ENCODE results near the gene SKOR1. TPM values are rescaled to one million over a fixed set of nuclear protein-coding genes. Genes with fewer than 3 reads are reported as not detected.

SKOR1 gene
- total RNA-seq, 1 donor: 0.36 TPM

DNA sequence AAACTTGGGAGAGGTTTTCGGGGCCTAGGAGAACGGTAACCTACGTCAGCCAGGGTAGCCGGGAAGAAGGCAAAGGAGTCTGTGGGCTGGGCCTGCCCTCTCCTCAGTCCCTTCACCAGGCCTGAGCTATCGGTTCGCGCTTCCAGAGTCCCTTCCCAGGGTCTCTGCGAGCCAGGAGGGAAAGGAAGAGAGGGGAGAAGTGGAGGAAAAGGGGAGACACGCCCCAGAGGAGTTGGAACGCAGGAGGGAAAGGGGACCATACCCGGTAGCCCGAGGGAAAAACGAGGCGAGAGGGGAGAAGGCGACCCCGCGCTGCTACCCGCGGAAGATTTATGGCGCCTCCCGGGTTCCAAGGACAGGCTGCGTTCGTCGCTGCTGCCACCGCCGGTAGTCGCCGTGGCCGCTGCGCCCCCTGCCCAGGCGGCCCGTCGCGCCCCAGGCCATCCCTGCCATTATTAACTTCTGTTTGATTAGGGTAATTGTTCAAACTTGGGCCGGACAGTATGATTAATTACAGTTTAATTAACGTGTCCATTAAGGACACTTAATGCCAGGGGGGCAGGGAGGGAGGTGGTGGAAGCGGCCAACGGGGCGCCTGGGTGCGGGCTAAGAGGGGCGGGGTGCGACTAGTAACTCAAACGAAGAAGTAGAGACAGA is 3.4 kb upstream of the SKOR1 start:
- H3K4me1 ChIP-seq (ENCODE audit: insufficient read depth, low read length): peaks cover 5% of the 10 kb centered on the region
- peaks cover 93% of the 10 kb centered on the region for H3K27me3 ChIP-seq (ENCODE audit: insufficient read depth, low read length)
- no peak overlapping the region for H2AFZ ChIP-seq (ENCODE audit: low read length)
- no peak overlapping the region for H3K4me2 ChIP-seq (ENCODE audit: insufficient read depth, low read length)
- no peaks in the 10 kb centered on the region for H3K9me3 ChIP-seq (ENCODE audit: low read depth, low read length)
- no peak for TF ChIP-seq CTCF (IDR thresholded peaks at IDR 0.05; ENCODE audit: extremely low read depth, low read depth, low read length)
- H4K20me1 ChIP-seq (ENCODE audit: insufficient read depth, low read length): peaks cover 27% of the 10 kb centered on the region
- no peaks in the 10 kb centered on the region for H3K79me2 ChIP-seq (ENCODE audit: insufficient read depth, low read length)
- H3K4me3 ChIP-seq (ENCODE audit: insufficient read depth, low read length): no peak overlapping the region
- no peak overlapping the region for H3K27ac ChIP-seq (ENCODE audit: low read depth, low read length)
- H3K36me3 ChIP-seq (ENCODE audit: insufficient read depth, low read length): no peaks in the 10 kb centered on the region
- no peak for DNase-seq (ENCODE audit: insufficient read length, low spot score, missing footprints)

DNA sequence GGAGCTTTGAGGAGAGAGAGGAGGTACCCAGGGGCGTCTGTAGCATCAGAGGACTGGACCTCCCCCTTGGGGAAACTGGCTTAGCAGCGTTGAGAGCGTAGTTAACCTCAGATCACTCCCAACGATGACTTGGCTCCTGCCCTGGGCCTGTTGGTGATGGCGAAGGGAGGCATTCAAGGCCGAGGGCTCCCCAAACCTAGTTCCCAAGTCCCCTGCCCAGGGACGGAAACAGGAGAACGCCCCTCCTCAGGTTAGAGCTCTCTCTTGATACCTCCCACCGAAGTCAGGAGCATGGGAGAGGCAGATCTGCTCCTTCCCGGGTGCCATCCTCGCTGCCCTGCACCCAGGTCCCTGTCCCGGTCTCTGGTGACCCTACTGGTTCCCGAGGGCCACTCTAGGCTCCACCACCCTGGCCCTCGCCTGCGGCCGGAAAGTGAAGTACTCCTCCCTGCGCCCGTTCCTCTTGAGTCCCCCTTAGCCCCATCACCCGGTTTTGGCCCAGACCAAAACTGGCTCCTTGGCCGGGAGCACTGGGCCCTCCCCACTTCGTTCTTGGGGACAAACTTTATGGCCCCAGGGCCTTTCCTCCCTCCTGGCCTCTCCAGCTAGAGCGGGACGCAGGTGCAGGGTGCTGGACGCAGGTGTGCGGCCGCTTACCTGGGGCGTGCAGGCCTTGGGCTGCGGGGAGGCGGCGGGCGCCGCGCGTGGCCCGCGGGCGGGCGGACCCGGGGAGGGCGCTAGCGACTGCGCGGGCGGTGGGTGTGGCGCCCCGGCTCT is 2.6 kb upstream of the SKOR1 start:
- Histone ChIP-seq H3K27me3 (ENCODE audit: insufficient read depth, low read length) (peaks cover 94% of the 10 kb centered on the region), H3K36me3 (ENCODE audit: insufficient read depth, low read length) (no peaks in the 10 kb centered on the region), H3K4me2 (ENCODE audit: insufficient read depth, low read length) (no peak overlapping the region), H3K79me2 (ENCODE audit: insufficient read depth, low read length) (no peaks in the 10 kb centered on the region), H3K9me3 (ENCODE audit: low read depth, low read length) (no peaks in the 10 kb centered on the region), H3K27ac (ENCODE audit: low read depth, low read length) (no peak overlapping the region), H3K4me1 (ENCODE audit: insufficient read depth, low read length) (peaks cover 5% of the 10 kb centered on the region), H4K20me1 (ENCODE audit: insufficient read depth, low read length) (peaks cover 27% of the 10 kb centered on the region), H3K4me3 (ENCODE audit: insufficient read depth, low read length) (no peak overlapping the region), H2AFZ (ENCODE audit: low read length) (no peak overlapping the region)
- DNase-seq (ENCODE audit: insufficient read length, low spot score, missing footprints): no peak
- no peak for TF ChIP-seq CTCF (IDR thresholded peaks at IDR 0.05; ENCODE audit: extremely low read depth, low read depth, low read length)

DNA sequence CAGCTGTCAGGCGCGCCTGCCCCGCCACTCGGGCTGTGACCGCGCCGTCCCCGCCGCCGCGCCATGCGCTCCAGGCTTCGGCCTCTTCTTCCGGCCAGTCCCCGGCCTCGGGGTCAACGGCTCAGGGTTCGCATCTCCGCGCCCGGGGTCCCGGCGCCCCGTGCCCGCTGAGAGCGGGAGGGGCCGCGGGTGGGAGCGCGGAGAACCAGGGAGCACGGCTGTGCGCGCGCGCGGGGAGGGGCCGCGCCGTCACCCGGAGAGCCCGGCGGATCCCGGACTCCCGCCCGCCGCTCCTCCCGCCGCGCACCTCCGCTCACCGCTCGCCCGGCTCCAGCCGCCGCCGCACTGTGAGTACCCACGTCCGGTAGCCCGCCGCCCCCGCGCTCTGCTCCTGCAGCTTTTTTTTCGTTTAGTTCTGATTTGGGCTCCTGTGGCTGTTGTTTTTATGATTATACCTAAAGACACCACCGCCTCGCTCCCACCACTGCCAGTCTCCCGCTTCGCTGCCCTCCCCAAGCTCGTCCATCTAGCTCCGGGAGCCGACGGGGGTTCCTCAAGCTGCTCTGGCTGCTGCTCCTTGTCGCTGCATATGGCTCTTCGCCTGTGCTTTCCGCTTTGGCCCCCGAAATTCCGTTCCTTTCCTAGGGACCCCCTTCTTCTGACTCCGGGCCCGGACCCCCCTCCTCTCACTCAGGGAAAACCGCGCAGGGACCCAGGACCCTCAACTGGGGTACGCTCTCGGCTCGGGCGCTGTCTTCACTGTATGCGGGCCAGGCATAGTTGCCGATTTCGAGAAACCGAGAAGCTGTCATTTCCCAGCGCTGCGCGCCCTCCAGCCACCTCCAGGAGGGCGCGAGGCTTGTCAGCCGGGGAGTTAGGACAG is 1.8 kb upstream of the SKOR1 start:
- no peak overlapping the region for H3K4me3 ChIP-seq (ENCODE audit: insufficient read depth, low read length)
- no peaks in the 10 kb centered on the region for H3K79me2 ChIP-seq (ENCODE audit: insufficient read depth, low read length)
- H3K27ac ChIP-seq (ENCODE audit: low read depth, low read length): no peak overlapping the region
- H3K4me1 ChIP-seq (ENCODE audit: insufficient read depth, low read length): peaks cover 5% of the 10 kb centered on the region
- H2AFZ ChIP-seq (ENCODE audit: low read length): no peak overlapping the region
- TF ChIP-seq CTCF (IDR thresholded peaks at IDR 0.05; ENCODE audit: extremely low read depth, low read depth, low read length): no peak
- no peaks in the 10 kb centered on the region for H3K36me3 ChIP-seq (ENCODE audit: insufficient read depth, low read length)
- H3K4me2 ChIP-seq (ENCODE audit: insufficient read depth, low read length): no peak overlapping the region
- H3K27me3 ChIP-seq (ENCODE audit: insufficient read depth, low read length): peaks cover 94% of the 10 kb centered on the region
- DNase-seq (ENCODE audit: insufficient read length, low spot score, missing footprints): no peak
- peaks cover 21% of the 10 kb centered on the region for H4K20me1 ChIP-seq (ENCODE audit: insufficient read depth, low read length)
- H3K9me3 ChIP-seq (ENCODE audit: low read depth, low read length): no peaks in the 10 kb centered on the region
